ENCODE data around the gene MPZL1.

DNA sequence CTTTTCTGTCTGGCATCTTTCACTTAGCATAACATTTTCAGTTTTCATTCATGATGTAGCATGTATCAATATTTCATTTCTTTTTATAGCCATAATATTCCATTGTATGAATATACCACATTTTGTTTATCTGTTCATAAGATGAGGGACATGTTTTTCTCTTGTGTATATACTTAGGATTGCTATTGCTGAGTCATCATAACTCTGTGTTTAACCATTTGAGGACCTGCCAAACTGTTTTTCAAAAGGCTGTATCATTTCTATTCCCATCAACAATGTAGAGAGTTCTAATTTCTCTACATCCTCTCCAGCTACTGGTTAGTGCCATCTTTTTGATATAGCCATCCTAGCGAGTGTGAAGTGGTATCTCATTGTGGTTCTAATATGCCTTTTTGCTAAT, 26.2 kb downstream of the MPZL1 start:
- TF ChIP-seq POLR2AphosphoS5 (IDR thresholded peaks at IDR 0.05; ENCODE audit: insufficient read depth, low read depth, low read length) (no peak), JUN (IDR thresholded peaks at IDR 0.05; ENCODE audit: borderline replicate concordance, insufficient read depth, insufficient read length, low read depth) (no peak), POLR2A (IDR thresholded peaks at IDR 0.05; ENCODE audit: low read depth, low read length) (no peak), EZH2 (IDR thresholded peaks at IDR 0.05; ENCODE audit: borderline replicate concordance, low read depth, low read length, severe bottlenecking) (no peak)
- TF ChIP-seq, protein P1, sequence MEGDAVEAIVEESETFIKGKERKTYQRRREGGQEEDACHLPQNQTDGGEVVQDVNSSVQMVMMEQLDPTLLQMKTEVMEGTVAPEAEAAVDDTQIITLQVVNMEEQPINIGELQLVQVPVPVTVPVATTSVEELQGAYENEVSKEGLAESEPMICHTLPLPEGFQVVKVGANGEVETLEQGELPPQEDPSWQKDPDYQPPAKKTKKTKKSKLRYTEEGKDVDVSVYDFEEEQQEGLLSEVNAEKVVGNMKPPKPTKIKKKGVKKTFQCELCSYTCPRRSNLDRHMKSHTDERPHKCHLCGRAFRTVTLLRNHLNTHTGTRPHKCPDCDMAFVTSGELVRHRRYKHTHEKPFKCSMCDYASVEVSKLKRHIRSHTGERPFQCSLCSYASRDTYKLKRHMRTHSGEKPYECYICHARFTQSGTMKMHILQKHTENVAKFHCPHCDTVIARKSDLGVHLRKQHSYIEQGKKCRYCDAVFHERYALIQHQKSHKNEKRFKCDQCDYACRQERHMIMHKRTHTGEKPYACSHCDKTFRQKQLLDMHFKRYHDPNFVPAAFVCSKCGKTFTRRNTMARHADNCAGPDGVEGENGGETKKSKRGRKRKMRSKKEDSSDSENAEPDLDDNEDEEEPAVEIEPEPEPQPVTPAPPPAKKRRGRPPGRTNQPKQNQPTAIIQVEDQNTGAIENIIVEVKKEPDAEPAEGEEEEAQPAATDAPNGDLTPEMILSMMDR (IDR thresholded peaks at IDR 0.05; ENCODE audit: extremely low read depth in 1 of 2, insufficient read depth in 1 of 2, low read depth in 1 of 2, low read length in 2 of 2) = no peak
